T-helper 1 cell treated with Interleukin-12 subunit alpha and Interleukin-12 subunit beta and Interleukin-4 antibody, amounts not matched to agents 30 ng/mL and 1 ng/mL, for 36 hours (primary cell): ENCODE data around the gene PRXL2A. TPM values are rescaled to one million over a fixed set of nuclear protein-coding genes. Genes with fewer than 3 reads are reported as not detected.
"Not testable (repeated sequence)": the region's sequence is repeated elsewhere in the genome, so short reads cannot be mapped to it uniquely, and the experiment has no call there.

Experiments used
- intact Hi-C: fragments of 100-400 bp; cut with micrococcal nuclease; formaldehyde crosslinking; loops from one replicate; pipeline ENCODE4 v1.15.1; 2024
- total RNA-seq: library from RNA; stranded (reverse); gene quantifications from 2 replicates; pipeline ENCODE4 v1.2.3, GENCODE V29; 2022

Gene PRXL2A
- total RNA-seq, 1 donor from 2014 or later: 9.6 TPM

DNA sequence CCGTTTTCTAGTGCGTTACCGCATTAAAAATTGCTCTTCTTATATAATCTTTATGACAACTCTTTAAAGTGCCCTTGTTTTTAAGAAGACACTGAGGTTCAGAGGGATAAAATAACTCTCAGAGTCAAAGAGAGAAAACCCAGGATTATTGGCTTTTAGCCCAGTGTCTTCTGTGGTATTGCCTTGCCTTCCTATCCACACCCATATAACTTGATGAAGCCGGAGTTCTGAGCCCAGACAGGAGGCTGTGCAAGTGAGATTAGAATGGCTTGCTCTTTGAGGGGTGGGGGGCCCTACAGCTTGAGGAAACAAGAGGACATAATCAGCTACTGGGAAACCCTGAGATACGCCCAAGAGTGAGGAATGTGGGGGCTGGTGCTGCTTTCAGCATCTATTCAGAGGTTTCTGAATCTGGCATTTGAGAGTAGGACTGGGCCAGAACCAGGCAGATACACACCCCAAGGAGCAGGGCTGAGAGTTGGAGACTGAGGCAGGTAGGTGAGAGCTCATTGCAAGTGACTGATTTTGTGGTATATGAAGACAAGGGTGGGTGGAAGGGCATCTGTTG, 2.3 kb downstream of the PRXL2A start:
- intact Hi-C loops: no loop called here

DNA sequence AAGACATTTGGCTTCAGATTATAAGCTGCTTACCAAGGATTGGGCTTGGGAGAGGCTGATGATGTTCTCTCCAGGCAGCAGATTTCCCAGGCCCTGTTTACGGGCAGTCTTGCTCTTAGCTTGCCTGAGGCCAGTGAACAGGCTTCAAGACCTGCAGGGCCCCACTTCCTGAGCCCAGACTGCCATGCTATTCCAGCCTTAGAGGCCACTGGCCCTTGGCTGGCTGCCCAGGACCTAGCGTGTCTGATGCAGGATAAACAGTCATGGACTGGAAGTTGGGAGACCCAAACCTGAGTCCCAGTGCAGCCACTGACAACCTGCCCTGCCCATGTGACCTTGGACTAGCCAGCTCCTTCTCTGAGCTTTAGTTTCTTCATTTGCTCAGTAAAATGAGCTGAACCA, 2.9 kb downstream of the PRXL2A start:
- intact Hi-C loops: no loop called here

DNA sequence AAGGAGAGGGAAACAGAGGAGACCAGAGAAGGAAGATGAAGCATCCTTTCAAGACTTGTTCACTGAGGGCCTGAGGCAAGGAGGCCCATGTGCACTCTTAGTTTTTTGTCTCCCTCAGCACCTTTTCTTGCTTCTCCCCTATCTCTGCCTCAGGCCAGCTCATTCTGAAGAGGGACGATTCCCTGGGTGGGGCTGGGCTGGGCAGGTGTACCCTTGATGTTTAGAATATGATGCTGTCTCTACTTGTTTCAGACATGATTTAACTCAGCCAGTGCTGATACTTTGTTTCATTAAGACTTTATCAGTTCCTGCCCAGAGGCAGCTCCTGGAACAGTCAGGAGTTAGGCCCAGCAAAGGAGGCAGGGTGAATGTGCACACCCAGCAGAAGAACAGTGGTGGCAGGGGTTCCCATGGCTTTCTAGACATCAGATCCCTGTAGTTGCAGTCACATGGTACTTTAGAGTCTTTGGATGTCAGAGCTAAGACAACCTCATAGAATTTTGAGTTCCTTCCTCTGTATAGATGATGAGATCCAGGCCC, 3.4 kb downstream of the PRXL2A start:
- intact Hi-C loops: no loop called here

DNA sequence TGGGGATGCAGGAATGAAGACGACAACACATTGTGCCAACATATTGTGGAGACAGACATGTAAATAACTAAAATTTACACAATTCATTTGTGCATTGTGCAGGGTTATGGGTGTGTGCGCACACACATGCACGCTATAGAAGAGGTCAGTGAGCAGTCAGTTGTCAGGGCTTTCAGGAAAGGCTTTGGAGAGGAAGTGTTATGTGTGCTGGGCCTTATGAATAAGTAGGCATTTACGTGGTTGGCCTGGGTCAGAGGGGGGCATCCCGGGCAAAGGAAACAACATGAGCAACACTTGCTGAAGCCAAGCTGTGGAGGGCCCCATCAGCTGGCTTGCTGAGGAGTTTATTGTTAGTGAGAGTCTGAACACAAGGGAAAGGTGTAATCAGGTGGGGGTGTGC, 4.1 kb downstream of the PRXL2A start:
- intact Hi-C loops: no loop called here

DNA sequence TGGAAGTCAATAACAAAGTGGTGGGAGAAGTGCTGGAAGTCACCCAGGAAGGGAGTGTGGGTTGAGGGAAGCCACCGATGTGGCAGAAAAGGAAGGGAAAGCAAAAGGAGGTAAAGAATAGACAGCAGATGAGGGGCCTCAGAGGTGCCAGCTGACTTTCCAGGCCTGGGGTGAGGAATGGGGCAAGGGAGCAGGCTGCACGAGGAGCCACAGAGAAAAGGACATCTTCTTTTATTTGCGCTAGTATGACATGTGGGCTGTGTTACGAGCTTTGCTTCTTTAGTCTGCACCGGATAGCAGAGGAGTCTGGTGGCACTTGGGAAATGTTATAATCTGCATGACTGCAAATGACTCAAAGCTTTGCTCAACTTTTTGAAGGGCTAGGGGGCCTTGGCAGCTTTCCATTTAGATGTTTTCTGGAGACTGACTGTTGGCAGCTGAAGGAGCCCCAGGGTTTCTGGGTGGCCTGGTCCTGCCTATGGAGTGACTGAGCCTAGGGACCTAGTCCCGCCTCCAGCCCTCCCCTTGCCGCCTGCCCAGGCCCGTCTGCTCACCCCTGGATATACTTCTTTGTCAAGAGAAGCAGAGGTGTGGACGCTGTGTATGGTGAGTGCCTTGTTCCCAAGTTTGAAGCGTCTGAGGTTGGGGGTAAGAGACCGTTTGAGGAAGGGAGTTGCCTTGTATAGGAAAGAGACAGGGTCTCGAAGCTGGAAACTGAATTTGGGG, 5.1 kb downstream of the PRXL2A start:
- intact Hi-C loops: no loop called here

DNA sequence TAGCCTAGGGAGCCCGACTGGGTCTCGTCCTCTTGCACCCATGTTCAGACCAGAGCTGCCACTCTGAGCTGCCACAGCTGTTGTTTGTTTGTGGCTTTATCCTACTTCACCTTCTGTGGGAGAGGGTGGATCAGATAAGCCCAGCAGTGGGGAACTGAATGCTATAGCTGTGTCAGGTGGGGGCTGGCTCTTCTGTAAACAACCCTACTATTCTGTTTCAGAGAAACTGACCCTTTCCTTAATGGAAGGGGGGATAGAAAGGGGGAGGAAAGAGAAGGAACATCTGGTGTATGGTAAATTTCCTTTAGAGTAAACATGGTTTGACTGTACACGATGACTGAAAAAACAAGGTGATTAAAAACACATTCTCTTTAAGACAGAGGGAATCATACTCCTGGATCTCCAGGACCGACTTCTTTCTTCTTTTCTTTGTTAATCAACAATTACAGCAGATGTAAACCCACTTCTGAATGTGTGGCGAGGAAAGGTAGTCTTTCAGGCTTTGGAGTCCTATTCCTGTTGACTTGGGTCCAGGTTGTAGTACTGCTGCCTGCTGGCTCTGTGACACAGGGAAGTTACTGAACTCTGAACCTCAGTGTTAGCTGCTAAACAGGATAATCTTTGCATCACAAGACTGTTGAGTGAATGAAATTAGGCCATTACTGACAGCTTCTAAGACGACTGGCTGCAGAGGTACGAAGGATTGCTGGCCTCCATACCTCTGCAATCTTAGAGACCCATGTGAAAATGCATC, 6.0 kb downstream of the PRXL2A start:
- intact Hi-C loops: no loop called here

DNA sequence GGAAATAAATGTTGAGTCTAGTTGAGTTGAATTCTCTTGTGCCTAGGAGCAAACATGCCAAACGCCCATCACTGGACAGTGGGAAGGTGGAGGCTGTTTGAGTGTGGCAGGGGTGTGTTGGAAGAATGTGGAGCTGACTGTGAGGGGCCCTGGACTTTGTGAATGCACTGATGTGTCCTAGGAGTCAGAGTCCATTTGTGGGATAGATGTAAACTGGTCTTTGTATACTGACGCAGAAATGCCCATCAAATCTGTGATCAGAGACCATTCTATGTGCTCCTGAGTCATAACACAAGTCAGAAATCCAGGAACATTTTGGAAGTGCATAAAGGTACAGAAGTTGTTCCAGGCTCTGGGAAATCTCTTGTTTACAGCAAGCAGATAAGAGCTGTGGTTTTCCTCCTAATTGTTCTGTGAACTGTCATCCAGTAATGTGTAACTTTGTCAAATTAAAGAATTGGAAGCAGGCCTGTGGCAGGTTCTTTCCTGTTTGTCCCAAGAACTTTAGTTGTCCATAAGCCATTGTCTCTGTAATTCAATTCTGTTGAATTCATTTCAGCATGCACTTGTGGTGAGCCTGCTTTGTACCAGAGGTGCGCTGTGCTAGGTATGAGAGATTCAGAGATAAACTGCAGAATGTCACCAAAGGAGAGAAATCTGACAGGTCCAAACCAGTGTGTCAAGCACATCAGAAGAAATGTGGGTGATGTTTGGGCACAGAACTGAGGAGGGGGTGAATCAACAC, 7.6 kb downstream of the PRXL2A start:
- intact Hi-C loops: no loop called here

DNA sequence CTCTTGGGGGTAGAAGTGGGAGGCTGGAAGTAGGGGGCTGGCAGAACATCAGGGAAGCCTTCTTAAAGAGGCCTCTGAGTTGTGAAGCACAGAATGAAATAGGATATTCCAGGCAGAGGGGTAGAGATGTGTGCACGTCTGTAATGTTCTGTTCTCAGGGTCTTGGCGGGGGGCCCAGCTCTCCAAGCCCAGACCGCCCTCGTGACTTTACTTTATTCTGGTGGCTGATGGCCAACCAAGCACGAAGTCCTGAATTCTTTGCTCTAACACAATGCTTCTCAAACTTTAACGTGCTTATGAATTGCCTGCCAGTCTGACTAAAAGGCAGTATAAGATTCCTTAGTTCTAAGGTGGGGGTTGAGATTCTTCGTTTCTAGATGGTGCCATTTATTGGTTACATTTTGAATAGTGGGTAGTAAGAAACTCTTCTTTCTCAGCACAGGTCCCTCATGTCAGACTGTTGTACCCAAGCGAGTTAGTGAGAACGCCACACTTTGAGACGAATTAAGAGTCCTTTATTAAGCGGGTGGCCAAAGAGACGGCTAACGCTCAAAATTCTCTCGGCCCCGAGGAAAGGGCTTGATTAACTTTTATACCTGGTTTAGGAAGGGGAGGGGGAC, 8.2 kb downstream of the PRXL2A start:
- intact Hi-C loops: no loop called here

DNA sequence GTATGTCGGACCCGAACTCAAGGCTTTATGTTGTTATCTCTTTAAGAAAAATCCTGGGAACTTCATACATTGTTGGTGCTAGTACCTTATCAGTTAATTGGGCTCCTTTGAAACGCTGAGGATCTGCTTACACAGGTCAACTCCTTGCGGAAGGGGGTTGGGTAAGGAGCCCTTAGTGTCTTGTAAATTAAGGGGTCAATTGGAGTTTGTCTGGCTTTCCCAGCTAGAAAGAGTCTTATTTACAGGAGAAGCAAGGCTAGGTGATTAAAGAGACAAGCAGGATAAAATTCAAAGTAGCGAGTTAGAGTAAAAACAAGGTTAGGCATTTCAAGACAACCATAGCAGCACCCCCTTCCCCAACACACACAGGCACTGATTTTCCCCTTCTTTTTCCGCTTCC, 8.9 kb downstream of the PRXL2A start:
- intact Hi-C loops: not testable (repeated sequence)

DNA sequence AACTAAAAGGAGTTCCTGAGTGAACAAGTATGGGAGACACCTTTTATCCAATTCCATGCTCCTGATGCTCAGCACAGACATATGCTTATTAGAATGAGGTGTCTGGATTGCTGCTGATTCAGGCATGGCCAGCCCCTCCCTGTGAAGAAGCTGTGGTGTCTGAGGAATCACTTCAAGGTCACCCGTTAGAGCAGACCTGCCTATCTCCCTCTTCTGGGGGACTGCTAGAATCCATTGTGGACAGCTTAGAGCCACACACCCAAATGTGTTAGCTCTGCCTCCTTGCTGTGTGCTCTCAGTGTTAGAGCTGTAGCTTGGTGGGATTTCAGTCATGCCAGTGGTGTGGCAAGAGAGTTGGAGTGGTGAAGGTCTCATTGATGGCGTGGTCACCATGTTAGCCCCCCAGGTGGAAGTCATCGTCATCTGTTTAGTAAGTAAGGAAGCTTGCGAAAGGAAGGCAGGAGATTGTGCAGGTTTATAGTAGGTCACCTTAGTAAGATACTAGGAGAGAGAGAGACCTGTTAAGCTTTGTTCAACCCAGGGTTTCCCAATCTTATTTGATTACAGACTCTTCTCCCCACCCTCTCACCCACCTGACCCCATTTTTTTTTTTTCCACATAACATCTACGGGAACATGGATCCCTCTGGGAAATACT, 12.8 kb downstream of the PRXL2A start:
- intact Hi-C loops: no loop called here

DNA sequence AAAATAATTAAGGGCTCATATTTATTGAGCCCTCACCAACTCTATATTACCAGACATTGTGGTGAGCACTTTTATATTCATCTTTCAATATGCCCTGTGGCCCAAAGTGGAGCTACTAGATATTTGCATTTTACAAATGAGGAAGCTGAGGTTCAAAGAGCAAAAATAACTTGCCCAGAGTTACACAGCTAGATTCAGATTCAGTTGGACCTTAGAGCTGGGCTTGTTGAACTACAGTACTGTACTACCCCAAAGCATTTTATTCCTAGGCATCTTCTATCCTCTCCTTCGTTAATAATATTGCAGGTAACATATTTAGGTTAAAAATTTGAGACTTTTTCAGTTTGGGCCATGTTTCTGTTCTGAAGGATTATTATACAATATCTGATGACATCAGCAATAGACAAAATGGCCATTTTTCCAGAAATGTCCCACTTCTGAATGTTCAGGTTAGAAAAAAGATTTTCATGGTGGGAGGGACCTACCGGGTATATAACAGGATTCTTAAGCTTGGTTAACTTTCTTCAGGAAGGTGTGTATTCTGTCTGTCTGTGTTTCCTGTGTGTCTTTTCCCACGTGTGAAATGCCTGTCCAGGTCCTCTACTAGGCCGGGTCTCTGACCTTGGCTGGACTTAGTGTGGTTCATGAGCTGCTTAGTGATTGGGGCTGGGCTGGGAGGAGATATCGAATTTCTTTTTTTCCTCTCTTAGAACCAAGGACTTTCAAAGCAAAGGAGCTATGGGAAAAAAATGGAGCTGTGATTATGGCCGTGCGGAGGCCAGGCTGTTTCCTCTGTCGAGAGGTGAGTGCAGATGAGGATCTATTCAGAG, 13.6 kb downstream of the PRXL2A start:
- intact Hi-C loops: no loop called here

DNA sequence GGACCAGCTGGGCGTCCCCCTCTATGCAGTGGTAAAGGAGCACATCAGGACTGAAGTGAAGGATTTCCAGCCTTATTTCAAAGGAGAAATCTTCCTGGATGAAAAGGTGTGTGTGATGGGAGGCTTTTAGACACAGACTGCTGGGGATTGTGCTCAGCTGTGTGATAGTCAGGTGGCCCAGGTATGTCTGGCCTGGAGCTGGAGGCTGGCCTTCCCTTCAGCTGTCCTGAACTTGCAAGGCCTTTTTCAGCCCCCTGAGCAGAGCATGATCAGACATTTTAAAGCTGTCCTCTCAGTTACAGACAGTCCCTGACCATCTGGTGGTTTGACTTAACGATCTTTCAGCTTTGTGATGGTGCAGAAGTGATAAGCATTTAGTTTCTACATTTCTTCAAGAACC, 17.6 kb downstream of the PRXL2A start:
- intact Hi-C loops: no loop called here

DNA sequence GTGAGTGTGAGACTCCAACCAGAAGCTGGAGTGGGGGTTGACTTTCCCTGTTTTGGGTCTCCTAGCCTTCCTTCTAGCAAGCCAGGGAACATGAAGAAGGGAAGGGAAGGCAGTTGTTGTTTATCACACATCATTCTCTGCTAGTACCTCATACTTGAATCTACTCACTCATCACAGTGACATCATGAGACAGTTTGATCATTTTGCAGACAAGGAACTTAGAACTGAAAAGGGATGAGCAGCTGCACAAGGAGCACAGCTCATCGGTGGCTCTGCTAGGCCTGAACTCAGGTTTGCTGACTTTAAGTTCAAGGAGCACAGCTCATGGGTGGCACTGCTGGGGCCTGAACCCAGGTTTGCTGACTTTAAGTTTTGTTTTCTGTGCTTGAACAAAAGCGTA, 19.2 kb downstream of the PRXL2A start:
- intact Hi-C loops: no loop called here

DNA sequence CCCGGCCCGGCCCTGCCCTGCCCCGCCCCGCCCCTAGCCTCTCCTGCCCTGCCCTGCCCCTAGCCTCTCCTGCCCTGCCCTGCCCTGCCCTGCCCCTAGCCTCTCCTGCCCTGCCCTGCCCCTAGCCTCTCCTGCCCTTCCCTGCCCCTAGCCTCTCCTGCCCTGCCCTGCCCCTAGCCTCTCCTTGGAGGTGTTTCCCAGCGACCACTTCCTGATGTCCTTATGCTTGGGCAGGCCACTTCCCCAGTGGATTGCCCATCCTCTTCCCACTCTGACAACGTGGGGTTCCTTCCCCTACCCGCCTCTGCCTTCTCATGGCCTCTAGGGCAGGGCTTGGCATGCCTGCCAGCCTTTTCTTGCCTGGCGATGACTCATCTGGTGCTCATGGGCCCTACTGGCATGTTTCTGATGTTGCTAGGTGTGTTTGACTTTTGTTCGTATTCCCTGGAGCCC, 21.2 kb downstream of the PRXL2A start:
- intact Hi-C loops: no loop called here

DNA sequence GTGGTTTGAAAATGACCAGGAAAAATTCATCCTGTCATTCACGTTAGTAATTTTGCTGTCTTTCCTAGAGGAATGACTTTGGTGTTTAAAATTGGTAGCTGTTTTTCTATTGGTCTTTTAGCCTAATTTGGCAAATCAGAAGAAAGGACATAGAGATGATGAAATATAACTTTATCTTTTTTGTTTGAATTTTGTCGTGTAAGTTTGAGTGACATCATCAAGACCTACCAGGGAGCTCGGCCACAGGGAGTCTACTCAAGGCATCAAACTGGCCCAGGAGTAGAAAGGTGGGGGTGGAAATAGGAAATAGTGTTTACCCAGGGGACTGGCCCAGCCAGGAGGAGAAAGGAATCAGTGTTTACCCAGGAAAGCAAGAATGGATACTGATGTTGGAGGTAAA, 24.8 kb downstream of the PRXL2A start:
- intact Hi-C loops: no loop called here

DNA sequence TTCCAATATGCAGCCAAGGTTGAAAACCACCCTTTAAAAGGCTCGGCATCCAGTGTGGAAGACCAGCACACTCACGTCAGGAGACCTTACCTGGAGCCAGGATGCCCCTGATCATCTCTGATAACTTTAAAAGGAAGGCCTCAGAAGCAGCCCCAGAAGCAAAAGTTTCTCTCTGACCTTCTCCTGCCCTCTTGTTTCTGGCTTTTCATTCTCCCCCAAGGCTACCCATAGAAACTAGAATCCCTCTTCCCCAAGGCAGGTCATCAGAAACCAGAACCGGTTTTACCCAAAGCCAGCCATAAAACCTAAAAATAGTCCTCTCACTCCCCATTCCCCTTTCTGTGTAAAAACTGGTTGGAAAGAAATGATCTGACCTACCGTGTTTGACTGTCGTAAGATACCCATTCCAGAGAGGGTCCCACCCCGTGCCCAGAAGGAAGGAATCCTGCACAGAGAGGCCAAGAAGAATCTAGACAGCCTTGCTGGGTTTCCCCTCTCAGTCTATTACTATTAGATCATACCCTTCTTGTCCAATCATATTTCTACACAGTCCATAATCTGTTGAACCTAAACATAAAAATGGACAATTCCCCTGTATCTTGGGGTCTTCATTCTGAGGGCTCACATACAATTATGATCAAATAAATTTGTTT, 28.2 kb downstream of the PRXL2A start:
- intact Hi-C loops: no loop called here

DNA sequence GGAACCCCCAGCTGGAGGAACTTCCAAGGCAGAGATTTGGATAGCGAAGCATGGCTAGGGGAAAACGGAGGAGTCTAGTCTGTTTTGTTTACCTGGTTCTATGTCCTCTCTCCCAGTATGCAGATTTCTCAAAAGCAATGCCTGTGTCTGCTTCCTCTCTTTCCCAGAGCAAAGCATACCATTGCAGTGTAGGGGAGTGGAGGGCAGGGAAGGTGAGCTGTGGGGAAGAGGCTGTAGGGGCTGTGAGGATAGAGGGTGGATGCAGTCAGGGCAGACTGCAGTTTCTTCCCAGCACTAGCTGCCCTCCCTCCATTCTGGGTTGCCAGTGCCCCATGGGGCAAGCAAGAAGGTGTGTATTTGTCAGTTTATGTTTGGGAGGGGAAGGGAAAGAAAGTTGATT, 28.9 kb downstream of the PRXL2A start:
- intact Hi-C loops: no loop called here

DNA sequence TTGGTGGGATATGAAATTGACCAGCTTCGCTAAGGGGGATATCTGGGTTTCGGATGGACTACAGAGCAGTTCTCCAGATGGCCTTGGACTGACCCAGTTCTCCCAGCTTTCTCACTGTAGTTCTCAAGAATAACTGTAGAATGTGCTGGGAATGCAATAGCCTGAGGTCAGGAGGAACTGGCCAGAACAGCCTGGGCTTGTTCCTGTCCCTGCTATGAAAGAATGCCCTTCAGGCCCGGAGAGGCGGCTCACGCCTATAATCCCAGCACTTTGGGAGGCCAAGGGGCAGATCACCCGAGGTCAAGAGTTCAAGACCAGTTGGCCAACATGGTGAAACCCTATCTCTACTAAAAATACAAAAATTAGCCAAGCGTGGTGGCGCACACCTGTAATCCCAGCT, 33.5 kb downstream of the PRXL2A start:
- intact Hi-C loops: loop anchor here (2.0 to 10.0 kb wide), 3 partner anchors 33 to 253 kb away; partner anchors contain the start of gene PRXL2A

DNA sequence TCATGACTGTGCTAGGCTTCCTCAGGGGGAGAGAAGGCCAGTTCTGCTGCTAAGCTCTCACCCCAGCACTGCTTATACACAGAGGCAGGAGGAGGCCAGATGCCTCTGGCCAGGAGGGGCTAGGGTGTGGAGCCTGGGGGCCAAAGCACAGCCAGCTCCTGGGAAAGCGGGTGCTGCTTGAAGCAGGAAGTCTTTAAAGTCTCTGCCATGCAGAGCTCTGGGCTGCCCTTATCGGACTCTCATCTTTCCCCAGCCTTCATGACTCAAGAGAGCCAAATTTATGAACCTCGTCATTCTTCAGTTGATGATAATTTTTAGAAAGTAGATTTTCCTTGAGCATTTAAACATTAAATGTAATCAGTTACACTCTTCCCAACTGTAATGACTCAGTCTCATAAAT, 34.5 kb downstream of the PRXL2A start:
- intact Hi-C loops: loop anchor here (1.0 to 10.0 kb wide), 4 partner anchors 34 to 252 kb away; partner anchors contain the start of gene PRXL2A
